ENCODE data around the gene SERPINA4. TPM values are rescaled to one million over a fixed set of nuclear protein-coding genes. Genes with fewer than 3 reads are reported as not detected.

Gene SERPINA4
- total and polyA plus RNA-seq, 9 of the 15 experiments (the other 6 are each of a cell fraction or from before 2014, with no cell fraction given), result not detected

DNA sequence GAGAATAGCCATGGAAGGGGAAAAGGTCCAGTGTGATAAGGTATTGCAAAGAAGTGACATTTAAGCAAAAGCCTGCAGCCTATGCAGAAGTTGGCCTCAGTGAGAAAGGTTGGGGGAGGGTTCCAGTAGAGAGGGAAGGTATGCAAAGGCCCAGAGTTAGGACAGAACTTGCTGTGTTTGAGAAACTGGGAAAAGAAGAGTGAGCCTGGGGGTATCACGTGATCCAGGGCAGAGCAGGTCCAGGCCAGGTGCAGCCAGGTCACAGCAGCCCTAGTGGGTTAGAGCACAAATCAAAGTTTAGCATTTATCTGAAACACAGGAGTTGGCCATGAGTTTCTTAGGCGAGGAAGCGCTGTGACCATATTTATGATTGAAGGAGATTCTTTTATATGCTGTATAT lies 21.6 kb downstream of the SERPINA4 start:
- ChIA-PET POLR2A (interaction anchor here (0.9 kb wide), 1 partner anchor 19 kb away, joined by 3 read pairs; no protein-coding TSS in a partner anchor), CTCF (ENCODE audit: low intra/inter-chr PET ratio) (no interaction called here)
- FAIRE-seq (no peak), ATAC-seq (no peak), DNase-seq (ENCODE audit: extremely low read depth in 1 of 4, low spot score in 3 of 4) (no peak)
- Histone ChIP-seq H3K4me1 (replicated peaks in 1 of 2; ENCODE audit: control insufficient read depth in 2 of 2, insufficient read depth in 2 of 2, low read length in 2 of 2) (no peaks in the 10 kb centered on the region; a peak in 1 of 5 replicates), H3K4me2 (ENCODE audit: insufficient read depth, low read length) (no peak overlapping the region), H3K27me3 (ENCODE audit: control insufficient read depth in 2 of 2, insufficient read depth in 2 of 2, low read length in 2 of 2) (no peaks in the 10 kb centered on the region), H3K27ac (ENCODE audit: extremely low read depth, low read depth, low read length) (no peak overlapping the region), H3K9ac (ENCODE audit: insufficient read depth in 1 of 2, low read depth in 2 of 2, low read length in 2 of 2) (no peak overlapping the region), H3K9me1 (ENCODE audit: control insufficient read depth, insufficient read depth, low read length) (no peaks in the 10 kb centered on the region), H2AFZ (ENCODE audit: low read depth, low read length) (no peak overlapping the region), H3K9me3 (replicated peaks; ENCODE audit: control insufficient read depth, insufficient read depth, low read depth, low read length) (no peaks in the 10 kb centered on the region), H3K79me2 (ENCODE audit: control insufficient read depth, insufficient read depth, low read length) (no peaks in the 10 kb centered on the region), H3K36me3 (ENCODE audit: control insufficient read depth, insufficient read depth, low read length) (no peaks in the 10 kb centered on the region), H4K20me1 (replicated peaks; ENCODE audit: control insufficient read depth, insufficient read depth, low read length) (no peaks in the 10 kb centered on the region), H3K4me3 (no peak overlapping the region)
- WGBS (ENCODE audit: insufficient coverage, low coverage, missing lambda C conversion rate), result 0% methylated on average over 3 of the region's 3 CpGs
- in situ Hi-C loops (cut with MboI), result no loop called here
- intact Hi-C loops (cut with micrococcal nuclease), result no loop called here
- no TSS peak for BruUV-seq (replicated peaks)
- TF ChIP-seq ZNF274 (IDR thresholded peaks at IDR 0.05; ENCODE audit: borderline replicate concordance, low read depth, low read length), result no peak
- TF ChIP-seq TFE3 (CRISPR knock-in tag; IDR thresholded peaks at IDR 0.05), result peak; percentile 55
- TF ChIP-seq TCF7L2 (IDR thresholded peaks at IDR 0.05; ENCODE audit: low read depth, low read length), result no peak

GRCh38 chr14:94583557-94583956 lies 22.3 kb downstream of the SERPINA4 start:
- no peak for ATAC-seq
- H3K9me1 ChIP-seq (ENCODE audit: control insufficient read depth, insufficient read depth, low read length), result no peaks in the 10 kb centered on the region
- WGBS (ENCODE audit: insufficient coverage, low coverage, missing lambda C conversion rate), result 0% methylated on average over 4 of the region's 4 CpGs
- no peak for TF ChIP-seq TBL1XR1 (IDR thresholded peaks at IDR 0.05; ENCODE audit: low read length in 2 of 2)
- H3K4me3 ChIP-seq, result no peak overlapping the region
- intact Hi-C loops (cut with micrococcal nuclease) (no loop called here), in situ Hi-C loops (cut with MboI) (no loop called here)
- DNase-seq (ENCODE audit: extremely low read depth in 1 of 4, low spot score in 3 of 4), result no peak
- no peaks in the 10 kb centered on the region; a peak in 1 of 5 replicates for H3K4me1 ChIP-seq (replicated peaks in 1 of 2; ENCODE audit: control insufficient read depth in 2 of 2, insufficient read depth in 2 of 2, low read length in 2 of 2)
- H3K27ac ChIP-seq (ENCODE audit: extremely low read depth, low read depth, low read length), result no peak overlapping the region
- H4K20me1 ChIP-seq (replicated peaks; ENCODE audit: control insufficient read depth, insufficient read depth, low read length), result no peaks in the 10 kb centered on the region
- H2AFZ ChIP-seq (ENCODE audit: low read depth, low read length), result no peak overlapping the region
- BruUV-seq (replicated peaks), result no TSS peak
- ChIA-PET CTCF (ENCODE audit: low intra/inter-chr PET ratio) (no interaction called here), POLR2A (no interaction called here)
- H3K27me3 ChIP-seq (ENCODE audit: control insufficient read depth in 2 of 2, insufficient read depth in 2 of 2, low read length in 2 of 2), result no peaks in the 10 kb centered on the region
- H3K4me2 ChIP-seq (ENCODE audit: insufficient read depth, low read length), result no peak overlapping the region
- FAIRE-seq, result no peak
- H3K36me3 ChIP-seq (ENCODE audit: control insufficient read depth, insufficient read depth, low read length), result no peaks in the 10 kb centered on the region
- H3K9ac ChIP-seq (ENCODE audit: insufficient read depth in 1 of 2, low read depth in 2 of 2, low read length in 2 of 2), result no peak overlapping the region
- H3K79me2 ChIP-seq (ENCODE audit: control insufficient read depth, insufficient read depth, low read length), result no peaks in the 10 kb centered on the region
- H3K9me3 ChIP-seq (replicated peaks; ENCODE audit: control insufficient read depth, insufficient read depth, low read depth, low read length), result no peaks in the 10 kb centered on the region
